GM12872 (cell line): Measurements from ENCODE around the gene KCNK3.

ENCODE experiments used
- TF ChIP-seq, protein P1 (sequence below): IDR thresholded peaks from 3 replicates; pipeline ENCODE4 v1.5.1; 2011; ENCODE audit warnings: low read depth, mild to moderate bottlenecking, low read length, moderate library complexity; ENCODE audit not compliant: insufficient read depth

The KCNK3 gene

GRCh38 chr2:26718949-26719686 lies 26.6 kb downstream of the KCNK3 start:
- TF ChIP-seq, protein P1, sequence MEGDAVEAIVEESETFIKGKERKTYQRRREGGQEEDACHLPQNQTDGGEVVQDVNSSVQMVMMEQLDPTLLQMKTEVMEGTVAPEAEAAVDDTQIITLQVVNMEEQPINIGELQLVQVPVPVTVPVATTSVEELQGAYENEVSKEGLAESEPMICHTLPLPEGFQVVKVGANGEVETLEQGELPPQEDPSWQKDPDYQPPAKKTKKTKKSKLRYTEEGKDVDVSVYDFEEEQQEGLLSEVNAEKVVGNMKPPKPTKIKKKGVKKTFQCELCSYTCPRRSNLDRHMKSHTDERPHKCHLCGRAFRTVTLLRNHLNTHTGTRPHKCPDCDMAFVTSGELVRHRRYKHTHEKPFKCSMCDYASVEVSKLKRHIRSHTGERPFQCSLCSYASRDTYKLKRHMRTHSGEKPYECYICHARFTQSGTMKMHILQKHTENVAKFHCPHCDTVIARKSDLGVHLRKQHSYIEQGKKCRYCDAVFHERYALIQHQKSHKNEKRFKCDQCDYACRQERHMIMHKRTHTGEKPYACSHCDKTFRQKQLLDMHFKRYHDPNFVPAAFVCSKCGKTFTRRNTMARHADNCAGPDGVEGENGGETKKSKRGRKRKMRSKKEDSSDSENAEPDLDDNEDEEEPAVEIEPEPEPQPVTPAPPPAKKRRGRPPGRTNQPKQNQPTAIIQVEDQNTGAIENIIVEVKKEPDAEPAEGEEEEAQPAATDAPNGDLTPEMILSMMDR: no peak

DNA sequence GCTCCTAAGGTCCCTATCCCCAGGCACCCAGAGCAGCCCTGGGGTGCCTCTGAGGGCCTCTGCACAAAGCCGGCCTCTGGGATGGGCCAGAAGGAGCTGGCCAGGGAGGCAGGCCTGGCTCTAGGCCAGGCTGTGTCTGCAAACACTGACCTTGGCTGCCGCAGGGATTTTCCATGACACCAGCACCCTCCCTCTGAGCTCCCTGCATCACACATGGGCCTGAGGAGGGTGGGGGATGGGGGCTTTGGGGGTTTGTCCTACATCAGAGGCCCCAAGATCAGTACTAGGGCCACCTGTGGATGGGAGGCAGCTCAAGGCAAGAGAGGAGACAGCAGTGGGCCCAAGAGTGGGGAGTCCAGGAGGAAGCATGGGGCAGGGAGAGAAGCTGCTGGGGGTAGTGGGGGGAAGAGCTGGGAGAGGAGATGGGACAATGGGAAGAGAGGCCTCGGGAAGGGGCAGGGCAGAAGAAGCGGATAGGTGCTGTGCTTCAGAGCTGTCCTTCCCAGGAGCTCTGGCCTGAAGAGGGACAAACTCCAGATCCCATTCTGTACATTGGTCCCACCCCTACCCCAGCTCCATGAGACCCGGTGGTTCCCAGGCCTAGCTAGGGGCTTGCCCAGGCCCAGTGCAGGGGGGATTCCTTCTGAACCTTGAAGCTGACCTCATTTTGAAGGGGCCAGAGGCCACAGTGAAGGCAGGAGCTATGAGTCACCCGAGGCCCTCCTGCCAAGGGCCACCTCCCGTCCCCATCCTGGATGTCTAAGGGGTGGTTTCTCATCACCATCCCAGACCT lies 28.0 kb downstream of the KCNK3 start:
- TF ChIP-seq, protein P1: no peak

DNA sequence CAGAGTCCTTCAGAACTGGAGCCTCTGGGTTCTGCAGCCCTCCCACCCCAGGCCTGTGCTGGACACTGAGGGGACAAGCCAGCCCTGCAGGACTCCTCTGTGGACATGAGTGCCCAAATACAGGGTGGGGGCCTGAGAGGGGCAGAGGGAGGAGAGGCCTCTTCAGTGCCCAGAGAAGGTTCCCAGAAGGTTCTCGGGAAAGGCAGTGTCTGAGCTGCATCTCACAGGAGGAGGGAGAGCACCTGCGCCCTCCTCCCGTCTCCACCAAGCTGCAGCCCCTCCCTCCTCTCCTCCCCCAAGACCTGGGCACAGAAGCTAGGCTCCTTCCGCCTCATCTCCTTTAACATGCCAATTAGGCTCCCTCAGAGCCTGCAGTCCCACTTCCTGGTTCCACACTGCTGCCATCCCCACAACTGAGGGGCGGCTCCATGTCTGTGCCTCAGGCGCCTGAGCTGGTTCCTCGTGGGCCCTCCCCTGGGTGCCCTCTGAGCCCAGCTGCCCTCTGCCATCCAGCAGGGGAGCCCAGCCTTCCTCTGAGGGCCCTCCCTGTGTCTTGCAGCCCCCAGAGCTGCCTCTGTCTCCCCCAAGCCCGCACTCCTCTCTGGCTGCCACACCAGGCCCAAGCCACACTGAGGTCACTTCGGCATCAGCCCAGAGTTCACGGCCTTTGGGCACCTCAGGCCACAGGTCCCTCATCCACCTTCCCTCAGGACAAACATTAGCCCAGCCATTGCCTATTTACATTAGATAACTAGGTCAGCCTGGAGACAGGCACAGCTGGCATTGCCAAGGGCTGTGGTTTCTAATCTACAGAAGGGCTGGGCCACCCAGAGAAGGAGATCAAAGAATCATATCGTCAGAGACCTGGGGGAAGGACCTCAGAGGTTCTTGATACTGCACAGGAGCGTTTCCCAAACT lies 28.9 kb downstream of the KCNK3 start:
- TF ChIP-seq, protein P1: no peak

GRCh38 chr2:26722328-26722727 lies 29.8 kb downstream of the KCNK3 start:
- TF ChIP-seq, protein P1: no peak

GRCh38 chr2:26722911-26723310 lies 30.4 kb downstream of the KCNK3 start:
- TF ChIP-seq, protein P1: no peak

- TF ChIP-seq, protein P1: no peak
Measured at GRCh38 chr2:26723475-26723874, 31.0 kb downstream of the KCNK3 start.
